Measurements from ENCODE around the gene BRPF1.

The BRPF1 gene

DNA sequence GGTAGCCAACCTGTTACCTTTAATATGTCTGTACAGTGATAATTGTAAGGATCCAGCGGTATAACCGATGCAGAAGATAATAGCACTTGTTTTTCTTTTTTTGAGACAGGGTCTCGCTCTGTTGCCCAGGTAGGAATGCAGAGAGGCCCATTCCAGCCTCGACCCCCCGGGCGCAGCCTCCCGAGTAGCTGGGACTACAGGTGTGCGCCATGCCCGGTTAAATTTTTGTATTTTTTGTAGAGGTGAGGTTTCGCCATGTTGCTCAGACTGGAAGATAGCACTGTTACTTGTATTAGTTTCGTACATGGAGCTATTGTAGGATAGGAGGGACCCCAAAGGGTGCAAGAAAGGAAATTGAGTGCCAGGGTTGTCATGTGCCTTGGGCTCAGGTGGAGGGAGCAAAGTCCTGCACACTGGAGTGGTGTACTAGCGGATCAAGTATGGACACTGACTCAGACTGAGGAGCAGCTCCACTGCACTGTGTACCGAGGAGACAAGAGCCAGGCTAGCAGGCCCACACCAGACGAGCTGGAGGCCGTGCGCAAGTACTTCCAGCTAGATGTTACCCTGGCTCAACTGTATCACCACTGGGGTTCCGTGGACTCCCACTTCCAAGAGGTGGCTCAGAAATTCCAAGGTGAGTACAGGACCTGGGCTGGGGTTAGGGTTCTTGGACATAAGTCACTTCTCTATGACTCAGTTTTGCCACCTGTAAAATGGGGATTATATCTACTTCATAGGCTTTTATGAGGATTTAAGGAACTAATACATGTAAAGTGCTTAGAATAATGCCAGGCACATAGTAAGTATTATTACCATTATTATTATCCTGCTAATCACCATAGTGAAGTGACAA, 19.2 kb downstream of the BRPF1 start:
- H3K36me3 ChIP-seq (ENCODE audit: control insufficient read depth, insufficient read depth, low read length), result peaks cover 63% of the 10 kb centered on the region
- peak overlapping the region; percentile 71 for H3K9ac ChIP-seq (ENCODE audit: low read length)
- no peaks in the 10 kb centered on the region for H3K27me3 ChIP-seq (ENCODE audit: control insufficient read depth, insufficient read depth, low read length)
- H3K4me1 ChIP-seq (ENCODE audit: control insufficient read depth, insufficient read depth, low read length), result 0 out of 2 replicates have a peak, but pooled peaks cover 7% of the 10 kb centered on the region
- H3K9me3 ChIP-seq (ENCODE audit: control insufficient read depth, insufficient read depth, low read depth, low read length), result no peaks in the 10 kb centered on the region
- H3K27ac ChIP-seq (ENCODE audit: low read depth, low read length), result 0 out of 2 replicates have a peak overlapping the region, but pooled peaks have one; percentile 48
- peak overlapping the region; percentile 87 for H3K4me3 ChIP-seq (ENCODE audit: low read depth, low read length)

DNA sequence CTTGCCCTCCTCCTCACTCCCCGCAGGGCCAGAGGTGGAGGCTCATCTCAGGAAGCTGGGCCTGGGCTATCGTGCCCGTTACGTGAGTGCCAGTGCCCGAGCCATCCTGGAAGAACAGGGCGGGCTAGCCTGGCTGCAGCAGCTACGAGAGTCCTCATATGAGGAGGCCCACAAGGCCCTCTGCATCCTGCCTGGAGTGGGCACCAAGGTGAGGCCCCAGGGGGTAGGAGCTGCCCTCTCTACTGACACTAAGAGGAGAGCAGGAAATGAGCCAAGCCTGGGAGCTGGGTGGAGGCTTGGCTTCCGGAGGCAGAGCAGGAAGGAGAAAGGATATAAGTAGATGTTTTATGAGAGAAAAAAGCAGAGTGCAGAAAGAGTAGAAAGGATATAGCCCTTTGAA, 23.1 kb downstream of the BRPF1 start:
- Histone ChIP-seq H3K4me1 (ENCODE audit: control insufficient read depth, insufficient read depth, low read length) (0 out of 2 replicates have a peak, but pooled peaks cover 7% of the 10 kb centered on the region), H3K4me3 (ENCODE audit: low read depth, low read length) (no peak overlapping the region), H3K9me3 (ENCODE audit: control insufficient read depth, insufficient read depth, low read depth, low read length) (no peaks in the 10 kb centered on the region), H3K9ac (ENCODE audit: low read length) (no peak overlapping the region), H3K36me3 (ENCODE audit: control insufficient read depth, insufficient read depth, low read length) (peaks cover 65% of the 10 kb centered on the region), H3K27me3 (ENCODE audit: control insufficient read depth, insufficient read depth, low read length) (no peaks in the 10 kb centered on the region), H3K27ac (ENCODE audit: low read depth, low read length) (no peak overlapping the region)

DNA sequence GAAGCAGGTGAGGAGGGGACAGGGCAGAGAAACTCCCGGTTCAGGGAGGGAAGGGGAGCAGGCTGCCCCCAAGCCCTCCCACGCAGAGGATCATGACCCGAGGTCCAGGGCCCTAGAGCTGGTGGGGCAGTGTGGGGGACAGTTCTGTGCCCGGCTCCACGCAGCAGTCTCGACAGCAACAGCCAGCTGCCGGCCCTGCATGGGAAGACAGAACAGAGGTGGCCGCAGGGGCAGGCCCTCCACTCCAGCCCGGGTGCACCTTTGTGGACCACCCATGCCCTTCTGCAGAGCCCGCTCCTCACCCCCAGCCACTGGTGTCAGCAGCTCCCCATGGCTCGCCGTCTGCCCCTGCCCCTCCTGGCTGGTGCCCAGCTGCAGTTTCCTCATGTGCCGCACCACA, 25.9 kb downstream of the BRPF1 start:
- H3K4me3 ChIP-seq (ENCODE audit: low read depth, low read length), result no peak overlapping the region
- no peak overlapping the region for H3K27ac ChIP-seq (ENCODE audit: low read depth, low read length)
- H3K9ac ChIP-seq (ENCODE audit: low read length), result no peak overlapping the region
- no peaks in the 10 kb centered on the region for H3K4me1 ChIP-seq (ENCODE audit: control insufficient read depth, insufficient read depth, low read length)
- peaks cover 60% of the 10 kb centered on the region for H3K36me3 ChIP-seq (ENCODE audit: control insufficient read depth, insufficient read depth, low read length)
- no peaks in the 10 kb centered on the region for H3K9me3 ChIP-seq (ENCODE audit: control insufficient read depth, insufficient read depth, low read depth, low read length)
- no peaks in the 10 kb centered on the region for H3K27me3 ChIP-seq (ENCODE audit: control insufficient read depth, insufficient read depth, low read length)

DNA sequence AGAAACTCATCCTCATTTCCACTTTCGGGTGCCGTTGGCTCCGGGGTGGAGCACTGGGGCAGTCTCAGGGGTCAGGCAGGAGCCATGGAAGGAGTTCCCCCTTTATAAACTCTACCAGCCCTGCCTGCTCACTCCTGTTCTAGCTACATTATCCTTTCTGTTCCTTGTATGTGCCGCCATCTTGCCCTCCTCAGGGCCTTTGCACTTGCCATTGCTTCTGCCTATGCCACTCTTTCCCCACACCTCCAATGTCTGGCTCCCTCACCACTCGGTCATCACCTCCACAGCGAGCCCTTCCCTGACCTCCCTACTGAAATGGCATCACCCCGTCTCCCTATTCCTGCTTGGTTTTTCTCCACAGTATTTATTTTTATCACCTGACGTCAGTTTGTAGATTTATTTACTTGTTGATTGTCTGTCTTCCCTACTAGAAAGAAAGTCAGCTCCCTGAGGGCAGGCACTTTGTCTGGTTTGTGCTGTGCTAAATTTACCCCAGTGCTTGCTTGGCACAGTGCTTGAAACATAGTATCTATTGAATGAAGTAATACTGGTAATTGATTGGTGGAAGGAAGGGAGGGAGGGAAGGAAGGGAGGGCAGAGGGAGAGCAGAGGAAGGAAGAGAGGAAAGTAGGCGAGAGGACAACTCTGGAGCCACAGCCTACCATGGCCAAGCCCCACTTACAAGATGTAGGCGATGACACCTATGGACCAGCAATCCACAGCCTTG, 29.4 kb downstream of the BRPF1 start:
- H3K27me3 ChIP-seq (ENCODE audit: control insufficient read depth, insufficient read depth, low read length), result no peaks in the 10 kb centered on the region
- H3K9ac ChIP-seq (ENCODE audit: low read length), result no peak overlapping the region
- H3K27ac ChIP-seq (ENCODE audit: low read depth, low read length), result no peak overlapping the region
- peaks cover 38% of the 10 kb centered on the region for H3K36me3 ChIP-seq (ENCODE audit: control insufficient read depth, insufficient read depth, low read length)
- H3K9me3 ChIP-seq (ENCODE audit: control insufficient read depth, insufficient read depth, low read depth, low read length), result no peaks in the 10 kb centered on the region
- peaks cover under 1% of the 10 kb centered on the region; the same call in 1 of the 2 replicates for H3K4me1 ChIP-seq (ENCODE audit: control insufficient read depth, insufficient read depth, low read length)
- no peak overlapping the region for H3K4me3 ChIP-seq (ENCODE audit: low read depth, low read length)

DNA sequence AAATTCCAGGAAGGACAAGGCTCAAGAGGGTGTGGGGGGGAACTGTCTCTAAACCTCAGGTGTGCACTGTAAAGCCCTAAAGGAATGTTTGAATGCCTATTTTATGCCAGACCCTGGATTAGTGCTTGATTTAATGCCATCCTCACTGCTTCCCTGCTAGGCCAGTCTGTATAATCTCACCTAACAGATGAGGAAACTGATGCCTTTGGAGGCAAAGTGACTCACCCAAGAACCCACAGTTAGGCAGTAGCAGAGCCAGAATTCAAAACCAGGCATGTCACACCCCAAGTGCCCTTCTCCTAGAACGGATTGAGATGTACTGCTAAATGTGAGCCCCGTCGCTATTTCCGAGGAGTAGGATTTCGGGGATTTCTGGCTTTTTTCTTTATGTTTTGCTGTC, 30.4 kb downstream of the BRPF1 start:
- Histone ChIP-seq H3K27ac (ENCODE audit: low read depth, low read length) (no peak overlapping the region), H3K36me3 (ENCODE audit: control insufficient read depth, insufficient read depth, low read length) (peaks cover 29% of the 10 kb centered on the region), H3K4me1 (ENCODE audit: control insufficient read depth, insufficient read depth, low read length) (peaks cover 4% of the 10 kb centered on the region; the same call in 1 of the 2 replicates)

DNA sequence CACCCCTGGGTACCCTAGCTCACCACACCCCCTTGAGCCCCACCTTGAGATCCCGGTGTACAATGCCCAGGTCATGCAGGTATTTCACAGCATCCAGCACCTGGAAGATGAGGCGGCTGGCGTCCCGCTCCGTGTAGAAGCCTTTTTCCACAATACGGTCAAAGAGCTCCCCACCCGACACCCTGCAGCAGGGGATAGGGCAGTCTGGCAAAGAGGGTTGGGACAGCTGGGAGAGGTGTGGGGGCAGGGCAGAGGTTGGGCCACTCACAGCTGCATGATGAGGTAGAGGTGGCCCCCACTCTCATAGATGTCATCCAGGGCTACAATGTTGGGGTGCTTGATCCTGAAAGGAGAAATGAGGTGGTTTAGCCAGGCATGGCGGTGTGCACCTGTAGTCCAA, 31.3 kb downstream of the BRPF1 start:
- no peak overlapping the region for H3K9ac ChIP-seq (ENCODE audit: low read length)
- no peaks in the 10 kb centered on the region; the same call in 1 of the 2 replicates for H3K27me3 ChIP-seq (ENCODE audit: control insufficient read depth, insufficient read depth, low read length)
- H3K4me1 ChIP-seq (ENCODE audit: control insufficient read depth, insufficient read depth, low read length), result peaks cover 4% of the 10 kb centered on the region; the same call in 1 of the 2 replicates
- H3K36me3 ChIP-seq (ENCODE audit: control insufficient read depth, insufficient read depth, low read length), result peaks cover 20% of the 10 kb centered on the region
- no peak overlapping the region for H3K4me3 ChIP-seq (ENCODE audit: low read depth, low read length)
- H3K9me3 ChIP-seq (ENCODE audit: control insufficient read depth, insufficient read depth, low read depth, low read length), result no peaks in the 10 kb centered on the region
- H3K27ac ChIP-seq (ENCODE audit: low read depth, low read length), result no peak overlapping the region

More for the DNA sequence above, 30.4 kb downstream of the BRPF1 start:
- Histone ChIP-seq H3K4me3 (ENCODE audit: low read depth, low read length) (no peak overlapping the region), H3K9ac (ENCODE audit: low read length) (no peak overlapping the region), H3K27me3 (ENCODE audit: control insufficient read depth, insufficient read depth, low read length) (no peaks in the 10 kb centered on the region; the same call in 1 of the 2 replicates), H3K9me3 (ENCODE audit: control insufficient read depth, insufficient read depth, low read depth, low read length) (no peaks in the 10 kb centered on the region)

DNA sequence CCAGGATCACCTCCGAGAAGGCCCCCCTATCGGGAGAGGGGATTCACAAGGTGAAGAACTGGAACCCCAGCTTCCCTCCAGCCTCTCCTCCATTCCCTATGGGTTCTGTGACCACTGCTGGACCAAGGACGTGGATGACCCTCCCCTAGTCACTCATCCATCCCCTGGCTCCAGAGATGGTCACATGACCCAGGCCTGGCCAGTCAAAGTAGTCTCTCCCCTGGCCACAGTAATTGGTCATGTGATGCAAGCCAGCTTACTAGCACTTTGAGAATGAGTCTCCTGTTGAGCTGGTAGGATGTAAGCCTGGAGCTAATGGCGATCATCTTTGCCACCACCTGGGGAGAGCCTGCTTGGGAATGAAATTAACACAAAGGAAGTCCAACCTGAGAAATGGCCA, 34.3 kb downstream of the BRPF1 start:
- Histone ChIP-seq H3K27ac (ENCODE audit: low read depth, low read length) (no peak overlapping the region), H3K9ac (ENCODE audit: low read length) (no peak overlapping the region), H3K27me3 (ENCODE audit: control insufficient read depth, insufficient read depth, low read length) (peaks cover 11% of the 10 kb centered on the region), H3K9me3 (ENCODE audit: control insufficient read depth, insufficient read depth, low read depth, low read length) (no peaks in the 10 kb centered on the region), H3K4me1 (ENCODE audit: control insufficient read depth, insufficient read depth, low read length) (peaks cover 16% of the 10 kb centered on the region), H3K4me3 (ENCODE audit: low read depth, low read length) (no peak overlapping the region), H3K36me3 (ENCODE audit: control insufficient read depth, insufficient read depth, low read length) (0 out of 2 replicates have a peak, but pooled peaks cover 2% of the 10 kb centered on the region)

DNA sequence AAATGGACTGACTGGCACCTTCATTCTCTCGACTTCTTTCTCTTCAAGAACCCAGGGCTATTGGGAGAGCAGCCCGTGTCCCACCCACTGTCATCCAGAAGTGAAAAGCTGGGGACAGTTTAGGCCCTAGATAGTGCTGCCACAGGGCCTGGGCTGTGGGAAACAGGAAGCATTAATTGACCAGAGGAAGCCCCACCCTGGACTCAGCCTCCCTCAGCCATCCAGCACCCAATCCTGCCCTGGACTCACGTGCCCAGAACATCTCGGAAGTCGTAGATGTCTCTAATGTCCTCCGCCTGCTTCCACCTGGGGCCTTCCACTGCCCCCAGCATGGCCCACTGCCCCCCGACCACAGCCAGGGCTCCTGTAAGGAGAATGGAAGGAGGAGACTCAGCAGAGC, 35.9 kb downstream of the BRPF1 start:
- peaks cover 11% of the 10 kb centered on the region for H3K27me3 ChIP-seq (ENCODE audit: control insufficient read depth, insufficient read depth, low read length)

DNA sequence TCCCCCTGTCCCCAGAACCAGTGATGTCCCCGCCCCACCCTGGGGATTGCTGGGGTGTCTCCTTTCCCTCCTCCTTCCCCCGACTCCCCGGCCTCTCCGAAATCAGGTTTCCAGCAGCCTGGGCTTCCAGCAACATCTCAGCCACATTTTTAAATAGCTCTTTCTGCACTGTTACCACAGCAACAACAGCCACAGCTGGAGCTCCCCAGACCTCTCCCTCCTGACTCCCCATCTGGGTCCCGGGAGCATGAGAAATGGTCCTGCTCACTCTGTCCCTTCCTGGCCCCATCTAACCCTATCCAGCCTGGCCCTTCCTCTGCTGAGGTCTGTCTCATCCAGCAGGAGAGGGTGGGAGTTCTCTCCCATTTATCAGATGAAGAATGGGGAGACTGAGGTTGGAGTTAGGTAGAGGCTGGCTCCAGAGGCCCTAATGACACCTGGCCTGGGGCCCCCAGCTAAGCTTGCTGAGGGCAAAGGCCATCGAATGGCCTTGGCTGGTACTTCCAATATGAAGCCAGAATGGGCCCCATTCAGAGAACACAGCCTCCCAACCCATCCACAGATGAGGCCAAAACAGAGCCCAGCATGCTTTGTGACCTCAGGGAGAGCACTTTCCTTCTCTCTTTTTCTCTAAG, 36.7 kb downstream of the BRPF1 start:
- peaks cover 16% of the 10 kb centered on the region for H3K4me1 ChIP-seq (ENCODE audit: control insufficient read depth, insufficient read depth, low read length)
- no peak overlapping the region for H3K4me3 ChIP-seq (ENCODE audit: low read depth, low read length)
- H3K36me3 ChIP-seq (ENCODE audit: control insufficient read depth, insufficient read depth, low read length), result no peaks in the 10 kb centered on the region
- H3K27me3 ChIP-seq (ENCODE audit: control insufficient read depth, insufficient read depth, low read length), result peaks cover 11% of the 10 kb centered on the region
- no peak overlapping the region for H3K9ac ChIP-seq (ENCODE audit: low read length)
- H3K9me3 ChIP-seq (ENCODE audit: control insufficient read depth, insufficient read depth, low read depth, low read length), result no peaks in the 10 kb centered on the region
- no peak overlapping the region for H3K27ac ChIP-seq (ENCODE audit: low read depth, low read length)

More for the DNA sequence above, 35.9 kb downstream of the BRPF1 start:
- Histone ChIP-seq H3K36me3 (ENCODE audit: control insufficient read depth, insufficient read depth, low read length) (no peaks in the 10 kb centered on the region), H3K4me3 (ENCODE audit: low read depth, low read length) (no peak overlapping the region), H3K9me3 (ENCODE audit: control insufficient read depth, insufficient read depth, low read depth, low read length) (no peaks in the 10 kb centered on the region), H3K9ac (ENCODE audit: low read length) (no peak overlapping the region), H3K4me1 (ENCODE audit: control insufficient read depth, insufficient read depth, low read length) (peaks cover 16% of the 10 kb centered on the region), H3K27ac (ENCODE audit: low read depth, low read length) (no peak overlapping the region)

DNA sequence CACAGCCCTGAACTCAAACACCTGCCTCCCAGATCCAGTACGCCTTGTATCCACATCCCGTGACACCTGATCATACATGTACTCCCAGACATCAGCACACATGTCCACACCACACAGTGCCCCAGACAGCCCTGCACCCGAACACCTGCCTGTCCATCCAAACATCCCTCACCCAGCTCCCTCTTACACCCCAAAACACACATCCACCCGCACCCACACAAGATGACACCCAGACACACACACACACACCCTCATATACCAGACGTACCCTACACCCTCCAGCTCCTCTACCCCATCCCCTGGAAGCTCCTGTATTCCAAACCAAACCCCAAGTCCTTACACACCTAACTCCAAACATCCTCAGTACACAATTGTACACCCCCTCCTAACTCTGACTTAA, 37.5 kb downstream of the BRPF1 start:
- Histone ChIP-seq H3K4me3 (ENCODE audit: low read depth, low read length) (peak overlapping the region; percentile 71), H3K27ac (ENCODE audit: low read depth, low read length) (no peak overlapping the region), H3K4me1 (ENCODE audit: control insufficient read depth, insufficient read depth, low read length) (peaks cover 16% of the 10 kb centered on the region), H3K36me3 (ENCODE audit: control insufficient read depth, insufficient read depth, low read length) (no peaks in the 10 kb centered on the region), H3K9me3 (ENCODE audit: control insufficient read depth, insufficient read depth, low read depth, low read length) (no peaks in the 10 kb centered on the region), H3K27me3 (ENCODE audit: control insufficient read depth, insufficient read depth, low read length) (peaks cover 11% of the 10 kb centered on the region), H3K9ac (ENCODE audit: low read length) (no peak overlapping the region)

Data from HUES6 (cell line).